HCT116 (cell line): ENCODE results near the gene MEI1. TPM values are rescaled to one million over a fixed set of nuclear protein-coding genes. Genes with fewer than 3 reads are reported as not detected.

ENCODE experiments used
- ATAC-seq: fragments of 200-7000 bp; cut with Tn5 transposase; 2 replicates; pipeline ENCODE4 v1.9.1; 2020; ENCODE audit warnings: mild to moderate bottlenecking, moderate library complexity
- BruUV-seq: library from RNA; stranded (reverse); fragments of 400-500 nt; replicated peaks from 2 replicates; lab custom pipeline; 2021; lab: Mats Ljungman, UMichigan
- CTCF ChIA-PET: fragments of 300-600 bp; sonication (Branson Sonifier 250); formaldehyde crosslinking; loops from one replicate; lab custom pipeline; 2021; ENCODE audit warnings: antibody characterized with exemption; lab: Charles Lee
- POLR2A ChIA-PET: fragments of 300-600, 350-600 bp; sonication (Branson Sonifier 250); formaldehyde crosslinking; loops from one replicate; lab custom pipeline; 2021; ENCODE audit warnings: antibody characterized with exemption; lab: Charles Lee
- RAD21 ChIA-PET, 2 experiments: fragments of 300-600 bp; sonication (Branson Sonifier 250); formaldehyde crosslinking; loops; one replicate each; lab custom pipeline; 2023; ENCODE audit warnings: low total read pairs in 2 of 2; ENCODE audit not compliant: uncharacterized antibody in 2 of 2, unreplicated experiment in 2 of 2, low non-redundant PET in 1 of 2; lab: Charles Lee
- DNase-seq: peaks from one replicate; pipeline ENCODE4 v3.0.0-alpha.2; 2010; ENCODE audit warnings: low read depth, low spot score
- H2AFZ ChIP-seq: fragments of 200-600 bp; shearing (Covaris generic), sonication (generic); 2 replicates; pipeline ENCODE4 v1.6.1; 2017; ENCODE audit warnings: low read depth, mixed run types, mixed read lengths, antibody characterized with exemption, low read length; ENCODE audit not compliant: poor library complexity, severe bottlenecking
- H3K27ac ChIP-seq: 2 replicates; pipeline ENCODE4 v1.5.1; 2012; ENCODE audit warnings: low read depth, low read length
- H3K27me3 ChIP-seq: fragments of 200-600 bp; sonication (generic); 2 replicates; pipeline ENCODE4 v1.6.1; 2016; ENCODE audit warnings: mixed run types, low read length, mixed read lengths; ENCODE audit not compliant: insufficient read depth
- H3K36me3 ChIP-seq, 2 experiments: fragments of 200-500 bp in 1 of 2; fragments of 200-600 bp in 1 of 2; sonication (Bioruptor generic) in 1 of 2; sonication (generic) in 1 of 2; 2 replicates each; pipeline versions ENCODE4 v1.5.1 to v1.6.1; 2014 to 2016; ENCODE audit warnings: low read length in 2 of 2, inconsistent platforms in 1 of 2, mixed read lengths in 1 of 2, mixed run types in 1 of 2; ENCODE audit not compliant: insufficient read depth in 2 of 2, control insufficient read depth in 1 of 2
- H3K4me1 ChIP-seq, 2 experiments: fragments of 200-600 bp in 1 of 2; sonication (generic) in 1 of 2; 2 replicates each; pipeline versions ENCODE4 v1.5.1 to v1.6.1; 2012 to 2017; ENCODE audit warnings: low read length in 2 of 2, inconsistent platforms in 1 of 2, mild to moderate bottlenecking in 1 of 2, mixed read lengths in 1 of 2, mixed run types in 1 of 2, moderate library complexity in 1 of 2; ENCODE audit not compliant: insufficient read depth in 2 of 2, control insufficient read depth in 1 of 2
- H3K4me2 ChIP-seq: fragments of 200-600 bp; sonication (generic); 2 replicates; pipeline ENCODE4 v1.6.1; 2017; ENCODE audit warnings: mixed run types, low read length, mixed read lengths
- H3K4me3 ChIP-seq, 2 experiments: fragments of 200-600 bp in 1 of 2; sonication (generic) in 1 of 2; replicated peaks in 1 of 2; 2 replicates each; pipeline ENCODE4 v1.5.1; 2011 to 2016; ENCODE audit warnings: low read length in 2 of 2, control low read depth in 1 of 2, low read depth in 1 of 2, mild to moderate bottlenecking in 1 of 2, mixed read lengths in 1 of 2, mixed run types in 1 of 2
- H3K79me2 ChIP-seq: fragments of 200-600 bp; sonication (generic); 2 replicates; pipeline ENCODE4 v1.6.1; 2017; ENCODE audit warnings: mild to moderate bottlenecking, mixed run types, low read length, moderate library complexity, mixed read lengths; ENCODE audit not compliant: insufficient read depth
- H3K9ac ChIP-seq: fragments of 200-600 bp; sonication (generic); 2 replicates; pipeline ENCODE4 v1.6.1; 2016; ENCODE audit warnings: low read length, mixed read lengths
- H3K9me2 ChIP-seq: fragments of 200-600 bp; sonication (generic), shearing (Covaris generic); 2 replicates; pipeline ENCODE4 v1.6.1; 2017; ENCODE audit warnings: mixed run types, mild to moderate bottlenecking, moderate library complexity; ENCODE audit not compliant: insufficient read depth
- H3K9me3 ChIP-seq, 2 experiments: fragments of 200-500 bp in 1 of 2; fragments of 200-600 bp in 1 of 2; sonication (Bioruptor generic) in 1 of 2; sonication (generic) in 1 of 2; 2 replicates each; pipeline ENCODE4 v1.6.1; 2014 to 2017; ENCODE audit warnings: low read length in 2 of 2, mixed read lengths in 2 of 2, inconsistent platforms in 1 of 2, low read depth in 1 of 2, mild to moderate bottlenecking in 1 of 2, mixed run types in 1 of 2, moderate library complexity in 1 of 2; ENCODE audit not compliant: control insufficient read depth in 1 of 2, insufficient read depth in 1 of 2
- H4K20me1 ChIP-seq: fragments of 200-600 bp; sonication (generic), shearing (Covaris generic); 2 replicates; pipeline ENCODE4 v1.6.1; 2017; ENCODE audit warnings: mixed run types, mild to moderate bottlenecking, moderate library complexity; ENCODE audit not compliant: insufficient read depth
- CTCF ChIP-seq, 3 experiments: fragments of 200-600 bp in 1 of 3; sonication (generic) in 1 of 3; IDR thresholded peaks in 2 of 3; conservative IDR thresholded peaks in 1 of 3; 2 replicates each; pipeline ENCODE4 v1.5.1; 2012 to 2017; ENCODE audit warnings: low read depth in 2 of 3, low read length in 2 of 3, antibody characterized with exemption in 1 of 3, borderline replicate concordance in 1 of 3, control low read depth in 1 of 3, mild to moderate bottlenecking in 1 of 3, mixed read lengths in 1 of 3, mixed run types in 1 of 3, moderate library complexity in 1 of 3; ENCODE audit not compliant: insufficient read depth in 1 of 3
- EGR1 ChIP-seq: IDR thresholded peaks from 2 replicates; pipeline ENCODE4 v1.6.1; 2012; ENCODE audit warnings: low read depth
- ELF1 ChIP-seq: IDR thresholded peaks from 2 replicates; pipeline ENCODE4 v1.6.1; 2012; ENCODE audit warnings: low read depth, borderline replicate concordance
- EZH2 ChIP-seq: fragments of 200-600 bp; sonication (generic); IDR thresholded peaks from 2 replicates; pipeline ENCODE4 v1.6.1; 2017; ENCODE audit warnings: antibody characterized with exemption, mixed run types
- EZH2phosphoT487 ChIP-seq: fragments of 200-600 bp; IDR thresholded peaks from 2 replicates; pipeline ENCODE4 v1.6.1; 2018; ENCODE audit warnings: antibody characterized with exemption, borderline replicate concordance
- FOSL1 ChIP-seq: IDR thresholded peaks from 2 replicates; pipeline ENCODE4 v1.6.1; 2012; ENCODE audit warnings: low read depth
- JUND ChIP-seq: IDR thresholded peaks from 2 replicates; pipeline ENCODE4 v1.6.1; 2012
- POLR2AphosphoS5 ChIP-seq: IDR thresholded peaks from 2 replicates; pipeline ENCODE4 v1.6.1; 2011; ENCODE audit warnings: mild to moderate bottlenecking, low read depth, low read length, moderate library complexity
- RAD21 ChIP-seq: IDR thresholded peaks from 2 replicates; pipeline ENCODE4 v1.6.1; 2012; ENCODE audit warnings: low read depth, mild to moderate bottlenecking
- SIN3A ChIP-seq: IDR thresholded peaks from 2 replicates; pipeline ENCODE4 v1.6.1; 2012; ENCODE audit warnings: low read depth
- SP1 ChIP-seq: IDR thresholded peaks from 2 replicates; pipeline ENCODE4 v1.6.1; 2012; ENCODE audit warnings: low read depth
- SRF ChIP-seq: IDR thresholded peaks from 2 replicates; pipeline ENCODE4 v1.6.1; 2012; ENCODE audit warnings: low read depth
- TCF7L2 ChIP-seq: IDR thresholded peaks from 2 replicates; pipeline ENCODE4 v1.7.0; 2011; ENCODE audit warnings: borderline replicate concordance, inconsistent platforms; ENCODE audit not compliant: insufficient read depth, insufficient read length; ENCODE audit errors: extremely low read depth
- YY1 ChIP-seq: IDR thresholded peaks from 2 replicates; pipeline ENCODE4 v1.6.1; 2011; ENCODE audit warnings: low read length, low read depth, moderate library complexity, mild to moderate bottlenecking; ENCODE audit not compliant: insufficient replicate concordance; ENCODE audit errors: extremely low read depth
- ZFX ChIP-seq: fragments of 450-650 bp; IDR thresholded peaks from 2 replicates; pipeline ENCODE4 v1.6.1; 2017
- ZNF274 ChIP-seq: fragments of 200-500 bp; sonication (Bioruptor generic); IDR thresholded peaks from 2 replicates; pipeline ENCODE4 v1.6.1; 2014; ENCODE audit warnings: mild to moderate bottlenecking, low read depth, low read length, inconsistent platforms
- intact Hi-C: fragments of 100-400 bp; cut with micrococcal nuclease; formaldehyde crosslinking; loops from 2 replicates; pipeline ENCODE4 v1.10.0; 2022
- total RNA-seq: library from RNA; stranded (reverse); gene quantifications from one replicate; pipeline ENCODE4 v1.2.1, GENCODE V29; 2021; ENCODE audit not compliant: unreplicated experiment
- TF ChIP-seq, protein P1 (sequence below): IDR thresholded peaks from 2 replicates; pipeline ENCODE4 v1.6.1; 2012

Gene MEI1
- total RNA-seq, 1 experiment from 2014 or later: 0.64 TPM

GRCh38 chr22:41826430-41827383 lies 127.4 kb downstream of the MEI1 start:
- Histone ChIP-seq H3K9ac (no peak overlapping the region), H3K79me2 (peaks cover 4% of the 10 kb centered on the region; the same call in 1 of the 2 replicates), H3K9me2 (no peaks in the 10 kb centered on the region), H4K20me1 (no peaks in the 10 kb centered on the region), H3K27ac (no peak overlapping the region), H2AFZ (no peak overlapping the region), H3K4me3 (no peak overlapping the region), H3K4me2 (no peak overlapping the region), H3K36me3 (peaks cover 0 to 5% of the 10 kb centered on the region in 2 experiments; a peak in 2 of 4 replicates), H3K9me3 (no peaks in the 10 kb centered on the region), H3K27me3 (no peaks in the 10 kb centered on the region)
- CTCF ChIA-PET: interaction anchor here (1.0 kb wide), 1 partner anchor 30 kb away, joined by 3 read pairs; no protein-coding TSS in a partner anchor
- RAD21 ChIA-PET: no interaction called here
- POLR2A ChIA-PET: no interaction called here
- intact Hi-C loops: no loop called here
- no peak for ATAC-seq
- no peak for DNase-seq
- TF ChIP-seq POLR2AphosphoS5 (no peak), EGR1 (no peak), CTCF (IDR thresholded peaks at IDR 0.05 in 2 of 3, conservative IDR thresholded peaks at IDR 0.05 in 1 of 3; ENCODE audit: borderline replicate concordance in 1 of 3, insufficient read depth in 1 of 3, low read depth in 2 of 3, low read length in 2 of 3) (no peak), SIN3A (no peak), FOSL1 (no peak), SRF (no peak), JUND (no peak), ZNF274 (no peak), TCF7L2 (no peak), YY1 (no peak), RAD21 (no peak), EZH2 (no peak), ZFX (no peak), SP1 (no peak), ELF1 (no peak), EZH2phosphoT487 (no peak)
- TF ChIP-seq, protein P1, sequence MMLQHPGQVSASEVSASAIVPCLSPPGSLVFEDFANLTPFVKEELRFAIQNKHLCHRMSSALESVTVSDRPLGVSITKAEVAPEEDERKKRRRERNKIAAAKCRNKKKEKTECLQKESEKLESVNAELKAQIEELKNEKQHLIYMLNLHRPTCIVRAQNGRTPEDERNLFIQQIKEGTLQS: no peak
- TF ChIP-seq, all 23 proteins: peak for 0
- peaks cover 11 to 14% of the 10 kb centered on the region in 2 experiments for H3K4me1 ChIP-seq
- no TSS peak for BruUV-seq
